ENCODE data around the gene ASGR2.
"Not testable (repeated sequence)": the region's sequence is repeated elsewhere in the genome, so short reads cannot be mapped to it uniquely, and the experiment has no call there.

ASGR2 gene

DNA sequence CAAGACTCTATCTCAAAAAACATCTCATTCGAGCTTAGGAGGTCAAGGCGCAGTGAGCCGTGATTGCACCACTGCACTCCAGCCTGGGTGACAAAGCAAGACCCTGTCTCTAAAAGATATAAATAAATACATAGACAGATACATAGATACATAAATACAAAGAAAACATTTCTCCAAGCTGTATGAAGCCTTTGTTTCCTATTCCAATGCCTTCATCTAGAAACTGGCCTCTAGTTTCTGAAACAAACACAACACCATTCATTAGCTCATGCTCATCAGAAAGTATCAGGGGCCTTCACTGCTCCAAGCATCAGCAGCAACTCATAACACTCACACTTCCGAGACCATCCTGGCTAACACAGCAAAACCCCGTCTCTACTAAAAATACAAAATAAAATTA is 10.3 kb upstream of the ASGR2 start:
- no peak for DNase-seq

DNA sequence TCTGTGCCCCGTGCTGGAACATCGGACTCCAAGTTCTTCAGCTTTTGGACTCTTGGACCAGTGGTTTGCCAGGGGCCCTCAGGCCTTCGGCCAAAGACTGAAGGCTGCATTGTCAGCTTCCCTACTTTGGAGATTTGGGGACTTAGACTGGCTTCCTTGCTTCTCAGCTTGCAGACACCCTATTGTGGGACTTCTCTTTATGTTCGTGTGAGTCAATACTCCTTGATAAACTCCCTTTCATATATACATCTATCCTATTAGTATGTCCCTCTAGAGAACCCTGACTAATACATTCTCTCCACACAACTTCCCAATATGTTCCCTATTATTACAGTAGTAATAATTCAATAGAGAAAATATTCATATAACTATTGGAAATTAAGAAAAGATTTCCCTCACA is 9.2 kb upstream of the ASGR2 start:
- no peak for DNase-seq

GRCh38 chr17:7122381-7122780 is 7.8 kb upstream of the ASGR2 start:
- no peak for DNase-seq

DNA sequence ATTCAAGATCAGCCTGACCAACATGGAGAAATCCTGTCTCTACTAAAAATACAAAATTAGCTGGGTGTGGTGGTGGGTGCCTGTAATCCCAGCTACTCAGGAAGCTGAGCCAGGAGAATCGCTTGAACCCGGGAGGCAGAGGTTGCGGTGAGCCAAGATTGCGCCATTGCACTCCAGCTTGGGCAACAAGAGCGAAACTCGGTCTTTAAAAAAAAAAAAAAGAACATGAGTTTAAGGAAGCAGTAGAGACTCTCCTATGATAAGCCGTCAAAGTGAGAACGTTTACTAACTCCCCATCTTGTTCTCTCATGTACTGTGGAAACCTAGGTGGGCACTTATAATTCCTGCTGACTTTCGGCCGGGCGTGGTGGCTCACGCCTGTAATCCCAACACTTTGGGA is 6.0 kb upstream of the ASGR2 start:
- DNase-seq: not testable (repeated sequence)

GRCh38 chr17:7120123-7120522 is 5.5 kb upstream of the ASGR2 start:
- DNase-seq: no peak

GRCh38 chr17:7119314-7119713 is 4.7 kb upstream of the ASGR2 start:
- DNase-seq: no peak

GRCh38 chr17:7114875-7115614 is 423 bp upstream of the ASGR2 start:
- peak in 9 of 51 donors; percentile 6 to 46 (median 21) for DNase-seq

DNA sequence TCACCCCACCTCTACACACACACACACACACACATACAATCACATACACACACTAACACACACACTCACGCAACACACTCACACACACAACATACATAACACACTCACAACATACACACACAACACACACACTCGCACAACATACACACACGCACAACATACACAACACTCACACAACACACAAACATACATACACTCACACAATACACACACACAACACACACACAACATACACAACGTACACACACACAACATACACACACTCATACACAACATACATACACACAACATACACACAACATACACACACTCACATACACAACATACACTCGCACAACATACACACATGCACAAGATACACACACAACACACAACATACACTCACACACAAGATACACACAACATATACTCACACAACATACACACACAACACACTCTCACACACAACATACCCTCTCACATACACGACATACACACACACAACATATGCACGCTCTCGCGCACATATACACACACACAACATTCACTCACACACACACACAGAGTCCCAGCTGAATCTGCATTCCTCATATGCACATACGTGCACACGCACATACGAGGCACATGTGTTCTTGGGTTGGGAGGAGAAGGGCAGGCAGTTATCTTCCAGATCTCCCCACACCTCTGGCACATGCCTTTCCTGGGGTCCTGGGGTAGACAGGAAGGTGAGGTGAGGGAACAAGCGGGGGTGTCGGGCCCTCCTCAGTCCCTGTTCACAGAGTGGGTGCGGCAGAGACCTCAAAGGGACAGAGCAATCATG is 1.1 kb downstream of the ASGR2 start:
- no peak for DNase-seq

DNA sequence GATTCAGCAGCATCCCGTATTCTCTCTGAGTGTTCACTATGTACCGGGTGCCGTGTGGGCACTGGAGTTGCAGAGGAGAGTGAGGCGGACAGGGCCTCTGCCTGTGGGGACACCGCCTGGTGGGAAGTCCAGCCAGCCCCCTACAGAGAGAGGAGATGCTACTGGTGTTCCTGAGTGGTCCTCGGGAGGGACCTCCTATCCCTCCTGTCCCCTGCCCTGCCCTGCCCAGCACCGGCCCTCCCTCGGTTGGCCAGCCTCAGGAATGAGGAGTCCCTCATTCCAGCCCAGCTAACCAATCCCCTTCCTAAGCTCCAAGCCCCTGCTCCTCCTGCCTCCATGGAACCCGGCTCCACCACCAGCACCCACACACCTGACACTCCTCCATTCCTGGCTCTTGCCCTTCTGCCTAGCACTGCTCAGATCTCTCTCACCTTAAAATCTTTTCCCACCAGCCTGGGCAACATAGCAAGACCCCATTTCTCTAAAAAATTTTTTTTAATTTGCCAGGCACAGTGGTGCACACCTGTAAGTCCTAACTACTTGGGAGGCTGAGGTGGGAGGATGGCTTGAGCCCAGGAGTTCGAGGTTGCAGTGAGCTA is 2.0 kb downstream of the ASGR2 start:
- DNase-seq: no peak

GRCh38 chr17:7111784-7112509 is 2.7 kb downstream of the ASGR2 start:
- DNase-seq: peak in 2 of 51 donors; percentile 14 to 15

DNA sequence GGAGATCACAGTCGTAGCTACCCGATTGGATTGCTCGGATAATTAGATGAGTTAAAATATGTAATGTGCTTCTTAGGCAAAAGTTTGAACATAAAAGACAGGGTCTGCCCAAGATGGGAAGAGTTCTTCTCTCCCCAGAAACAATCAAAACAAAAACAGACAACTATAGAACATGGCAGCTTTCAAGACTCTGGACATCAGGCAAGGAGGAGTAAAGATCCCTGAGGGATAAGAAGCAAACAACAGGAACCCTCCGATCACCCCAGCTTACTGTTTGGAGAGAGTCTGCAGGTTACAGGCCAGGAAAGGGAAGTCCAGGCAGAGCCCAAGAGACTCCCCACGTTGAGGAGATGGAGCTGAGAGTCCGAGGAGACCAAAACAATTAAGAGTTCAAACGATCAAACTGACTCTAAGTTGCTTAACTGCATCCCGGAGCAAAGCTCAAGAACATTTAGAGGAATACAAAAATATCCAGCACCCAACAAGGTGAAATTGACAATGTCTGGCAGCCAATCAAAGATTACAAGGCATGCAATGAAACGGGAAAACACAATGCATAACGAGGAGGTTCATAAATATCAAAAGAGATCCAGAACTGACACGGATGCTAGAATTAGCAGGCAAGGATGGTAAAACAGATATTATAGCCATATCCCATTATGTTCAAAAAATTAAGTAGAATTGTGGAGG is 3.9 kb downstream of the ASGR2 start:
- DNase-seq: no peak

DNA sequence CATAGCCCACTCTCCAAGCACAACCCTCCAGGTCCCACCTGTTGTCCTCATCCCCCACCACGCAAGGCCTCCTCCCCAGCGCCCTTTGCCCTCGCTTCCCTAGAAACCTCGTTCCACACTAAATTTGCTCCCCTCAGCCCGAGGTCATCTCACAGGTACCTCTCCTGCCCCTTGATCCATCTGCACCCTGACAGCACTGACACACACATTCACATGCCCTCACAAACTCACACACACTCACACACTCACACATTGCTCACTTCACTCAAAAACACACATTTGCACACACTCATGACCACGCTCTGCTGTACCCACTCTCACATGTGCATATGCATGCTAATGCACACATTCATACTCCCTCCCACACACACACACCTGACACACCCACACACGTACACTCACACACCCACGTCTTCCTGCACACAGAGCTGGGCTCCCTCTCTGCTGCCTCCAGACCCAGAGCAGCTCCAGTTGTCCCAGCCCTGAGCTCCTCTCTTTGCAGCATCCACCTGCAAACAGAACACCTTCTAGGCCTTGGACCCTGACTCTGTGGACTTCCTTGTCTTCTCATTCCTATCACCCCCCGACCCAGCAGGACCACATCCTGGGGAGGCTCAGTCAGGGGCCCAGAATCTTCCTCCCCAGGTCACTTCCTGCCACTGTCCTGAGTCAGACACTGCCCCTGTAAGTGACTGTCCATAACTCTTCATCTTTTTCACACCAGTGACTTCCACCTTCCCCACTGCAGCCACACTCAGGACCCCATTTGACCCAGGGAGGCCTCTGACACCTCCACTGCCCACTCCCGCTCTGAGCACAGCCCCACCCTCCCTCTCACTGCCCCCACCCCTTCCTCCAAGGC is 4.9 kb downstream of the ASGR2 start:
- no peak for DNase-seq

- DNase-seq: no peak
Measured at GRCh38 chr17:7108981-7109380, 5.6 kb downstream of the ASGR2 start.

DNA sequence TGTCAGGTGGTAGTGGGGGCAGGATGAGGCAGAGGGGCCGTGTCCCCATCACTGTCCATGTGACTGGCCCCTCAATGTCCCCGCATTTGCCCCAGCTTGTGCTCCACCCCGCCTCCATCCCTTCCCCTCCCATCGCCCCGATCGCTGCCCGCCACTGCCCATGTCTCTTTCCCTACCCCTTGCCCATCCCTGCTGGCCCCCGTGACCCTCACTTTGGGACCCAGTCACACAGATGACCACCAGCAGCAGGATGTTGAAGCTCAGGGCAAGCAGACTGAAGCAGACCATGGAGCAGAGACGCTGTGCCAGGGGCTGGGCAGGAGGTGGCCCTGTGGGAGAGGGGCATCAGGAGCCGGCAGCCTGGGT is 6.1 kb downstream of the ASGR2 start:
- no peak for DNase-seq

GRCh38 chr17:7107795-7108559 is 6.6 kb downstream of the ASGR2 start:
- no peak for DNase-seq

GRCh38 chr17:7107012-7107754 is 7.4 kb downstream of the ASGR2 start:
- DNase-seq: no peak

DNA sequence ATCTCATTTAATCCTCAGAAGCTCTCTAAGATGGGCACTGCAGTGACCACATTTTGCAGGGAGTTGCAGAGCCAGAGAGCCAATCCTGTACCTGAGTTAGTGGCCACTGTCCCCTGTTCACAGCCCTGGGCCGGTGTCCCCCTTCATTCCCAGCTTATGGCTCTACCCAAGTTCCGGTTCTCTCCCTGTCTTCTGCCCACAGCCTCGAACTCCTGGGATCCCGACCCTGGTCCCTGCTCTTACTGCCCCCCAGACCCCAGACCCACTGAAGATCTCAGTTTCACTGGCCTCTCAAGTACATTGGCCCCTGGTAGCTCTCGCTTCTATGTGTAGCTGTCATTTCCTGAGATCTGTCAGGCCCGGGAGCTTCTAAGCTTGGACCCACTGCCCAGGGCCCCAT is 12.2 kb downstream of the ASGR2 start:
- no peak for DNase-seq

- no peak for DNase-seq
Measured at GRCh38 chr17:7101531-7101930, 13.1 kb downstream of the ASGR2 start.

Data from hypothalamus (tissue), 51 donors.